ENCODE measurements around the gene RBFOX2. TPM values are rescaled to one million over a fixed set of nuclear protein-coding genes. Genes with fewer than 3 reads are reported as not detected.

Gene RBFOX2
- total and polyA plus RNA-seq, 2 of the 8 experiments (the other 6 are each of a cell fraction or from before 2014, with no cell fraction given) = 121 to 122 TPM

DNA sequence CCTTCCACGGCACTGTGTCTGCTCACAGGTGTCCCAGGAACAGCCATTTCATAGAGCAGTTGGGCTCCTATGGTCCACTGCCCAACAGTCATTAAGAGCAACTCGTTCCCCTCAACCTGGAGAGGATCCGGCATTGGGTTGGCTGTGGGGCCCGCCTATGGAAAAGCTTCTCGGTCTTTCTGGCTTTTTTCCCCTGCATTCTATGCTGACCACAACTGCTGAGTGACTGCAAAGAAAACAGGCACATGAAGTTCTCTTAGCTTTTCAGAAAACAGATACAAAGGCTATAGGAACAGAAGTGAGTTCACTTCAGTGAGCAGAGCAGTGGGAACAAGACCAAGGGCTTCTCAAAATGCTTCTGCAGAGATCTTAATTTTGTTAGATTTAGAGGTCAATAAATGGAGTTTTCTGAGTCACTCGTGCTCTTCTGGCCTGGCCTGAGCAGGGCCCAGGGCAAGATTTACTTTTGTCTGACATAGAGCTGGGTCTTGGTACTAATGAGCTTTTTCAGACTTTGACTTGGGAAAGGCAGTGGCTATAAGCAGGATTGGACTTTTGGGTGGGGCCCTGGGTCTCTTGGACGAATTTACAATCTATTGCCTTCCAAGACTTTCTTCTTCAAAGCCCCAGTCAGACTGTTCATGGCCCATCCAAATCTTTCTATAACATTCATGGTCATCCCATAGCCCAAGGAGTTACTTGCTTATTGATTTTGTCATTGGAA lies 324.6 kb downstream of the RBFOX2 start:
- no peak for DNase-seq (ENCODE audit: low read depth in 1 of 2, low spot score in 2 of 2)
- 0 out of 2 replicates have a peak overlapping the region, but pooled peaks have one; percentile 15 for H2AFZ ChIP-seq (ENCODE audit: low read length)
- no peak for FAIRE-seq
- H2BK12ac ChIP-seq (ENCODE audit: low read depth, low read length) = no peak overlapping the region
- TF ChIP-seq EP300 (IDR thresholded peaks at IDR 0.05; ENCODE audit: borderline replicate concordance in 1 of 2, low read depth in 2 of 2, low read length in 2 of 2) = no peak
- TF ChIP-seq NRF1 (IDR thresholded peaks at IDR 0.05; ENCODE audit: low read depth, low read length) = no peak
- H4K91ac ChIP-seq (replicated peaks; ENCODE audit: insufficient read length, low read length) = no peak overlapping the region
- no peak overlapping the region for H3K9ac ChIP-seq (replicated peaks in 1 of 4; ENCODE audit: extremely low read depth in 1 of 4, low read depth in 3 of 4, low read length in 3 of 4)
- ChIA-PET POLR2A (ENCODE audit: partially characterized antibody) (interaction anchor here (1.0 kb wide), 1 partner anchor 20 kb away, joined by 3 read pairs; no protein-coding TSS in a partner anchor), CTCF (ENCODE audit: partially characterized antibody) (interaction anchor here (0.6 to 1.5 kb wide), 6 partner anchors 18 to 112 kb away, joined by 3 to 5 read pairs (median 3); no protein-coding TSS in a partner anchor)
- H3K4me1 ChIP-seq (replicated peaks in 1 of 4; ENCODE audit: control insufficient read depth in 3 of 4, insufficient read depth in 4 of 4, low read length in 3 of 4) = no peaks in the 10 kb centered on the region
- no peak overlapping the region for H2BK15ac ChIP-seq (ENCODE audit: low read length)
- no peak overlapping the region for H3K18ac ChIP-seq (ENCODE audit: extremely low read depth, low read length)
- H2BK120ac ChIP-seq (replicated peaks; ENCODE audit: low read depth, low read length) = no peak overlapping the region
- H2BK5ac ChIP-seq (ENCODE audit: low read depth, low read length) = no peak overlapping the region
- H3K14ac ChIP-seq (ENCODE audit: insufficient read length) = no peak overlapping the region
- 82% methylated on average over 7 of the region's 7 CpGs; no CpG with 5 or more reads in 1 of the 2 experiments for WGBS, 2 experiments (ENCODE audit: extremely low coverage in 1 of 2, insufficient coverage in 1 of 2, insufficient read length in 1 of 2, insufficient replicate concordance in 2 of 2, low coverage in 1 of 2, low lambda C conversion rate in 2 of 2, missing lambda C conversion rate in 1 of 2)
- H2AK5ac ChIP-seq (ENCODE audit: low read depth, low read length) = no peak overlapping the region
- no peak overlapping the region for H3K4me3 ChIP-seq (ENCODE audit: extremely low read depth in 1 of 4, insufficient read depth in 2 of 4, low read depth in 3 of 4, low read length in 4 of 4)
- H3K36me3 ChIP-seq (ENCODE audit: control insufficient read depth in 2 of 4, insufficient read depth in 4 of 4, low read length in 3 of 4) = no peaks in the 10 kb centered on the region
- no peaks in the 10 kb centered on the region for H3K79me1 ChIP-seq (ENCODE audit: low read depth, low read length)
- H3K27ac ChIP-seq (ENCODE audit: low read depth, low read length) = no peak overlapping the region
- H4K8ac ChIP-seq (ENCODE audit: extremely low read depth, insufficient read depth, low read length) = no peak overlapping the region; the same call in 1 of the 2 replicates
- no peak overlapping the region for H4K5ac ChIP-seq (ENCODE audit: insufficient read length, low read depth, low read length)
- H2BK20ac ChIP-seq (ENCODE audit: low read length) = no peak overlapping the region
- H3K56ac ChIP-seq (replicated peaks; ENCODE audit: insufficient read length, low read depth, low read length) = no peak overlapping the region
- no peaks in the 10 kb centered on the region for H4K20me1 ChIP-seq (replicated peaks in 1 of 2; ENCODE audit: control insufficient read depth in 1 of 2, insufficient read depth in 2 of 2, low read length in 2 of 2)
- no peaks in the 10 kb centered on the region for H3K79me2 ChIP-seq (ENCODE audit: control insufficient read depth in 1 of 2, insufficient read depth in 2 of 2, low read length in 2 of 2)
- no peak overlapping the region for H3K4me2 ChIP-seq (ENCODE audit: insufficient read depth in 1 of 2, low read depth in 2 of 2, low read length in 2 of 2)
- no peaks in the 10 kb centered on the region for H3K27me3 ChIP-seq (replicated peaks in 1 of 4; ENCODE audit: control insufficient read depth in 3 of 4, extremely low read depth in 1 of 4, insufficient read depth in 3 of 4, low read length in 3 of 4)
- H3K4ac ChIP-seq (replicated peaks; ENCODE audit: insufficient read length, low read depth, low read length) = no peak overlapping the region
- no peaks in the 10 kb centered on the region for H3K9me3 ChIP-seq (ENCODE audit: insufficient read depth in 2 of 2, low read depth in 1 of 2, low read length in 1 of 2)
- H3K23me2 ChIP-seq (ENCODE audit: low read depth, low read length) = no peaks in the 10 kb centered on the region
- H3K23ac ChIP-seq (ENCODE audit: insufficient read length) = no peak overlapping the region

All from H1 (cell line).